Mucosa of descending colon (tissue), 3 donors: Measurements from ENCODE around the gene SPATS2. TPM values are rescaled to one million over a fixed set of nuclear protein-coding genes. Genes with fewer than 3 reads are reported as not detected.
"Not testable (repeated sequence)": the region's sequence is repeated elsewhere in the genome, so short reads cannot be mapped to it uniquely, and the experiment has no call there.

ENCODE experiments used
- ATAC-seq: fragments of 200-7000 bp; cut with Tn5 transposase; one replicate; pipeline ENCODE4 v1.9.1; 2020; ENCODE audit warnings: mild to moderate bottlenecking, moderate library complexity
- DNase-seq, 3 donors: peaks; one replicate each; pipeline ENCODE4 v3.0.0-alpha.2; 2020
- H3K36me3 ChIP-seq: fragments of 200-600 bp; one replicate; pipeline ENCODE4 v1.8.0; 2021; ENCODE audit warnings: low read depth, mild to moderate bottlenecking
- H3K4me1 ChIP-seq: fragments of 200-600 bp; one replicate; pipeline ENCODE4 v1.8.0; 2021; ENCODE audit warnings: low read depth, mild to moderate bottlenecking
- H3K4me3 ChIP-seq: fragments of 200-600 bp; one replicate; pipeline ENCODE4 v1.8.0; 2021; ENCODE audit warnings: mild to moderate bottlenecking
- H3K9me3 ChIP-seq: fragments of 200-600 bp; one replicate; pipeline ENCODE4 v1.8.0; 2021; ENCODE audit warnings: mild to moderate bottlenecking
- intact Hi-C, 2 donors: fragments of 100-400 bp; cut with DNase I in 1 of 2; cut with micrococcal nuclease in 1 of 2; formaldehyde crosslinking; loops; one replicate each; pipeline versions ENCODE4 v1.11.0 to v1.11.1; 2022; cut with DNase I, micrococcal nuclease
- total RNA-seq, 3 donors: library from RNA; stranded (reverse); fragmentation: NEBNext Ultra II Directional in 2 of 3; extraction: Animal tissue kit (Norgen Biotek cat#: 25700) in 2 of 3; gene quantifications; one replicate each; pipeline versions ENCODE4 v1.2.1 to v1.2.4, GENCODE V29; 2021 to 2023
- TF ChIP-seq, protein P1 (sequence below): fragments of 200-600 bp; IDR thresholded peaks from one replicate; pipeline ENCODE4 v1.8.0; 2022; ENCODE audit warnings: antibody characterized with exemption, mild to moderate bottlenecking
- donor health status: DM: no; HTN: no; CAD: no; lungs with moderate emphysema.
- donor health status: DM: no; HTN: no; CAD: no.
- donor health status: DM: no; HTN: yes; CAD: no.

The SPATS2 gene
- total RNA-seq, 3 donors from 2014 or later, result 15.0 to 19.8 (median 18.3) TPM

DNA sequence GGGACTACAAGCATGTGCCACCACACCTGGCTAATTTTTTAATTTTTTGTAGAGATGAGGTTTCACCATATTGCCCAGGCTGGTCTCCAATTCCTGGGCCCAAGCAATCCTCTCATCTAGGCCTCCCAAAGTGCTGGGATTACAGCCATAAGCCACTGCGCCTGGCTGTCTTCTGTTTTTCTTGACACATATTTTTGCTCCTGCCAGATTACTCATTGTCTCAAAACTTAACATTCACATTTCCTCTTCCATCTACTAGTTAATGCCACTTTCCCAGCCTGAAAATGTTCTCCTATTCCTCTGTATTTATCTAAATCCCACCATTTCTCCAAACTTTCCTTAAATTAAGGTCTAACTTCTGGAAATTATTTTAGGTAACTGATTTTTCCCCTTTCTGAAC is 135.3 kb downstream of the SPATS2 start:
- Histone ChIP-seq H3K36me3 (no peaks in the 10 kb centered on the region), H3K9me3 (no peaks in the 10 kb centered on the region), H3K4me3 (no peak overlapping the region), H3K4me1 (no peaks in the 10 kb centered on the region)
- DNase-seq (no peak), ATAC-seq (no peak)
- intact Hi-C loops, result no loop called here
- TF ChIP-seq, protein P1, sequence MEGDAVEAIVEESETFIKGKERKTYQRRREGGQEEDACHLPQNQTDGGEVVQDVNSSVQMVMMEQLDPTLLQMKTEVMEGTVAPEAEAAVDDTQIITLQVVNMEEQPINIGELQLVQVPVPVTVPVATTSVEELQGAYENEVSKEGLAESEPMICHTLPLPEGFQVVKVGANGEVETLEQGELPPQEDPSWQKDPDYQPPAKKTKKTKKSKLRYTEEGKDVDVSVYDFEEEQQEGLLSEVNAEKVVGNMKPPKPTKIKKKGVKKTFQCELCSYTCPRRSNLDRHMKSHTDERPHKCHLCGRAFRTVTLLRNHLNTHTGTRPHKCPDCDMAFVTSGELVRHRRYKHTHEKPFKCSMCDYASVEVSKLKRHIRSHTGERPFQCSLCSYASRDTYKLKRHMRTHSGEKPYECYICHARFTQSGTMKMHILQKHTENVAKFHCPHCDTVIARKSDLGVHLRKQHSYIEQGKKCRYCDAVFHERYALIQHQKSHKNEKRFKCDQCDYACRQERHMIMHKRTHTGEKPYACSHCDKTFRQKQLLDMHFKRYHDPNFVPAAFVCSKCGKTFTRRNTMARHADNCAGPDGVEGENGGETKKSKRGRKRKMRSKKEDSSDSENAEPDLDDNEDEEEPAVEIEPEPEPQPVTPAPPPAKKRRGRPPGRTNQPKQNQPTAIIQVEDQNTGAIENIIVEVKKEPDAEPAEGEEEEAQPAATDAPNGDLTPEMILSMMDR, result no peak

DNA sequence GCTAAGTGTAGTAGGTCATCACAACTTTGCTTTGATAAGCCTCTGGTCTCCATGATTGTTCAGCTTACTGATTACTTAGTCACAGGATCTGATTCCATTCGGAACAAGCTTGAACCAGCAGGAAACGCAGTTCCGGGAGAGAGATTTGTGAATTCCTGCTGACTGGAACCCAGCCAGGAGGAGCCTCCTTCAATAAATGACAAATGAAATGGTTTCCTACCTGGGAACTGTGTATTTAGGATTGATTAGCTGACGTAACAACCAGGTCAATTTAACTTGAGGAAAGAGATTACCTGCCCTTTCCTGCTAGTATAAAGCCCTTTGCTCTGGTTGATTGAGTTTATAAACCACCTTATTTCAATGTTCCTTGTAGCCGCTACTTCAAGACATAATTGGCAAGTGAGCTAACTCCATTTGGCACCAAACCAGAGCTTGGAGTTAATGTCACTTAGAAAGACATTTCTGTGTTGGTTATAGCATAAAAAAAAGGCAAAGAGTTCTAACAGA is 136.5 kb downstream of the SPATS2 start:
- DNase-seq, result peak in 1 of 3 donors; percentile 47
- H3K4me1 ChIP-seq, result no peaks in the 10 kb centered on the region
- intact Hi-C loops, result no loop called here

DNA sequence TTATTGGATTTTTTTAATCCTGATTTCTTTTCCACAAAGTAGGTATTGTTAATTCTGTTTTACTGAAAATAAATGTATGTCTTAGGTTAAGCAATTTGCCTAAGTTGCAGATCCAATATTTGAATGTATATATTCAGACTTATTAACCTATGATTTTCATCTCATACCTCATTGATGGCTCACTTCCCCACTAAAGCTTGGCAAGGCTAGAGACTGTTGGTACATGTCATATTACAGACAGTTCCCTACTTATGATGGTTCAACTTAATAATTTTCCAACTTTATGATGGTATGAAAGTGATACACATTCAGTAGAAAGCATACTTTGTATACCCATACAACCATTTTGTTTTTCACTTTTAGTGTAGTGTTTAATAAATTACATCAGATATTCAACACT is 138.4 kb downstream of the SPATS2 start:
- H3K9me3 ChIP-seq, result no peaks in the 10 kb centered on the region
- DNase-seq (no peak), ATAC-seq (no peak)
- H3K4me3 ChIP-seq, result no peak overlapping the region
- TF ChIP-seq, protein P1, result no peak
- no peaks in the 10 kb centered on the region for H3K4me1 ChIP-seq
- intact Hi-C loops, result no loop called here
- no peaks in the 10 kb centered on the region for H3K36me3 ChIP-seq

More for the DNA sequence above, 136.5 kb downstream of the SPATS2 start:
- no peaks in the 10 kb centered on the region for H3K36me3 ChIP-seq
- ATAC-seq, result peak; percentile 92
- no peak overlapping the region for H3K4me3 ChIP-seq
- H3K9me3 ChIP-seq, result no peaks in the 10 kb centered on the region
- TF ChIP-seq, protein P1, result no peak

DNA sequence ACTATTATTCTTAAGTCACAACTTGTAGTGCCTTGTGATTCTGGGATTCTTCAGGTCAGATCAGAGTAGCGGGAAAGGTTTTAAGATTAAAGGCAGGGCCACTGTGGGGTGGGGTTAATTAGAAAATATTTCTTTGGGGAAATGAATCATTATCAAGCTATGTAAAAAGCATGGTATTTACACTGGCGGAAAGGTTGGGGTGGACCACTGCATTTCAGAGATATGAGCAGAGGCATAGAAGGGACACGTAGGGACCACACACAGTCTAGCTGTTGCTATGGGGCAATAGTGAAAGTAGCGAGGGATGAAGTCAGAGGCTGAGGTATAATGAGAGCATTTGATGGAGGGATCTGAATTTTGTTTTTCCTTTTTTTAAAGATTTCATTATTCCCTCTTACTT is 139.9 kb downstream of the SPATS2 start:
- ATAC-seq (no peak), DNase-seq (no peak)
- H3K9me3 ChIP-seq, result no peaks in the 10 kb centered on the region
- intact Hi-C loops, result no loop called here
- H3K4me3 ChIP-seq, result no peak overlapping the region
- TF ChIP-seq, protein P1, result no peak
- no peaks in the 10 kb centered on the region for H3K36me3 ChIP-seq
- H3K4me1 ChIP-seq, result no peaks in the 10 kb centered on the region

DNA sequence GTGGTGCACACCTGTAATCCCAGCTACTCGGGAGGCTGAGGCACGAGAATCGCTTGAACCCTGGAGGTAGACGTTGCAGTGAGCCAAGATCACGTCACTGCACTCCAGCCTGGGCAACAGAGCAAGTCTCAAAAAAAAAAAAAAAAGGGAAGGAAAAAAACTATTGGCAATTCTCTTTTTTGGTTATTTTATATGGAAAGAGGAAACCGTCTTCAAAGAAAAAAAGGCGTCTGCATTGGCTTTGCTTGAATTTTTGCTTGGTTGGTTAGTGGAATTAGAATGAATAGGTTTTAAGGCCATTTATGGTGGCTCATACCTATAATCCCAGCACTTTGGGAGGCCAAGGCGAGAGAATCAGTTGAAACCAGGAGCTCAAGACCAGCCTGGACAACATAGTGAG is 142.4 kb downstream of the SPATS2 start:
- not testable (repeated sequence) for ATAC-seq
- intact Hi-C loops, result loop anchor here in 1 of 2 donors (10.0 kb wide), 1 partner anchor 155 kb away; no protein-coding TSS in a partner anchor

DNA sequence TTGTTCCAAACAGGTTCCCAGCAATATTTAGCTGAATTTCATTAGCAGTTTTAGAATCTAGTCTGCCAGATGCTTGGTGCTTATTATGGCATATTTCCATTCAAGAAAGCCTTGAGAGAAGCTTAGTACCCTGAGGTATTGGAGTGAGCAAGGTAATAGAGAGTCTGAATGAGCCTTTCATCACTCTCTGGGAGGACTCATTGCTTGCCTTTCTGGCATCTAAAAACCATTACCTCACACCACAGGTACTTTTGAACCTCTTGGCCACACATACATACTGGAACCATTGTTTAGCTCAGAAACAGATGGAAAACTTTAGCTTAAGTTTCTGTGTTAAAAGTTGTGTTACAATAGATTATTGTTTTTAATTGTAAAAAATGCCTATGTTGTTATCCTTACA is 144.1 kb downstream of the SPATS2 start:
- TF ChIP-seq, protein P1, result no peak
- H3K9me3 ChIP-seq, result no peaks in the 10 kb centered on the region
- H3K4me3 ChIP-seq, result no peak overlapping the region
- no peaks in the 10 kb centered on the region for H3K4me1 ChIP-seq
- no peak for DNase-seq
- intact Hi-C loops, result loop anchor here in 1 of 2 donors (10.0 kb wide), 1 partner anchor 157 kb away; no protein-coding TSS in a partner anchor
- no peak for ATAC-seq
- no peaks in the 10 kb centered on the region for H3K36me3 ChIP-seq

More for the DNA sequence above, 142.4 kb downstream of the SPATS2 start:
- H3K4me1 ChIP-seq, H3K9me3 ChIP-seq, DNase-seq, H3K36me3 ChIP-seq, H3K4me3 ChIP-seq: not testable (repeated sequence)
